Vagina (tissue), 2 donors: Measurements from ENCODE around the gene PRSS38.

Source experiments
- POLR2AphosphoS5 ChIP-seq, 2 donors: sonication (generic); formaldehyde crosslinking; IDR thresholded peaks; one replicate each; pipeline ENCODE4 v1.9.0; 2017; ENCODE audit warnings: antibody characterized with exemption in 2 of 2, mild to moderate bottlenecking in 2 of 2, low read depth in 1 of 2; ENCODE audit not compliant: insufficient read depth in 1 of 2
- TF ChIP-seq, protein P1 (sequence below), 3 experiments: fragments of 450-650 bp in 2 of 3; fragments of 200-600 bp in 1 of 3; sonication (generic) in 1 of 3; IDR thresholded peaks; one replicate each; pipeline ENCODE4 v1.5.1; 2017 to 2019; ENCODE audit warnings: antibody characterized with exemption in 3 of 3, mild to moderate bottlenecking in 2 of 3, moderate library complexity in 2 of 3

DNA sequence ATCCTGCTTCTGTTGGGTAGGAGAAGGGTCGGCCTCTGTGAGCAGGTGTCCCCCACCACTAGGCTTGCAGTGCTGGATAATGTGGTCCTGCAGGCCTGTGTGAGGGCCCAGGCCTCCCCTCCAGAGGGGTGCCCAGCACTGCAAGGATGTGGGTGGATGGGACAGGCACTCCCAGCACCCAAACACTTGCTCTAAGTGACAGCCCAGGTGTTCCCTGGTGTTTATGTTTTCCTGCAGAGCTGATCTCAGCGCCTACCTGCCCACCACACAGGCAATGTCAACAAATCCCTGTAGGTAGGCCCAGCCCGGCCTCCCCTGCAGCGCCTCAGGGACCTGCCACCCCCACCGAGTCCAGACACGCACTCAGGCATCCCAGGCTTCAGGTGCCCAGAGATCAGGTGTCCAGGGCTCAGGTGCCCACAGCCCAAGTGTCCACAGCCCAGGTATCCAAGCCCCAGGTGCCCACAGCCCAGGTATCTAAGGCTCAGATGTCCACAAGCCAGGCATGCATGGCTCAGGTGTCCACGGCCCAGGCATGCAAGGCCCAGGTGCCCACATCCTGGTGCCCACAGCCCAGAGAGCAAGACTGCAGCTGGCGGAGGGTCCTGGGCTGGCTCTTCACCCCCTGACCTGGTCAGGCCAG is 73.0 kb downstream of the PRSS38 start:
- TF ChIP-seq, protein P1, sequence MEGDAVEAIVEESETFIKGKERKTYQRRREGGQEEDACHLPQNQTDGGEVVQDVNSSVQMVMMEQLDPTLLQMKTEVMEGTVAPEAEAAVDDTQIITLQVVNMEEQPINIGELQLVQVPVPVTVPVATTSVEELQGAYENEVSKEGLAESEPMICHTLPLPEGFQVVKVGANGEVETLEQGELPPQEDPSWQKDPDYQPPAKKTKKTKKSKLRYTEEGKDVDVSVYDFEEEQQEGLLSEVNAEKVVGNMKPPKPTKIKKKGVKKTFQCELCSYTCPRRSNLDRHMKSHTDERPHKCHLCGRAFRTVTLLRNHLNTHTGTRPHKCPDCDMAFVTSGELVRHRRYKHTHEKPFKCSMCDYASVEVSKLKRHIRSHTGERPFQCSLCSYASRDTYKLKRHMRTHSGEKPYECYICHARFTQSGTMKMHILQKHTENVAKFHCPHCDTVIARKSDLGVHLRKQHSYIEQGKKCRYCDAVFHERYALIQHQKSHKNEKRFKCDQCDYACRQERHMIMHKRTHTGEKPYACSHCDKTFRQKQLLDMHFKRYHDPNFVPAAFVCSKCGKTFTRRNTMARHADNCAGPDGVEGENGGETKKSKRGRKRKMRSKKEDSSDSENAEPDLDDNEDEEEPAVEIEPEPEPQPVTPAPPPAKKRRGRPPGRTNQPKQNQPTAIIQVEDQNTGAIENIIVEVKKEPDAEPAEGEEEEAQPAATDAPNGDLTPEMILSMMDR (IDR thresholded peaks at IDR 0.05), result no peak
- TF ChIP-seq POLR2AphosphoS5 (IDR thresholded peaks at IDR 0.05; ENCODE audit: insufficient read depth in 1 of 2, low read depth in 1 of 2), result no peak
